Measurements from ENCODE around the gene MAPK8.

MAPK8 gene

DNA sequence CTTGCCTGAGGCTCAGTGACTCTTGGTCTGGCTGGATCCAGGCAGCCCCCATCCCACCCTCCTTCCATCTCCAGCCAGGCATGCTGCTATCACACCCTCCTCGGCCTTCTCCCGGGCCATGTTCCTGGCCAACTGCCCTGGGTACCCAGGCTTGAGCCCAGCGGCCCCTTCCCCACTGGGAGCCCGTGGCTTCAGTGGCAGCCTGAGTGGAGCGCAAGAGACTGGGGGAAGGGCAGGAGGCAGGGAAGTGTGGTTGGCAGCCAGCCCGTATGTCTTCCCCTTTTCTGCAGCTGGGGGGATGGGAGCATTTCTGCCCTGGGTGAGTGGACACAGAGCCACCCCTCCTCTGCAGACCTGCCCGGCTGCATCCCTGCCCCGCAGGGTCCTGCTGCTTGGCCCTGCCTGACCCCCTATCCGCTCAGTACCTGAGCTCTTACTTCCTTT is 149.9 kb downstream of the MAPK8 start:
- Histone ChIP-seq H3K4me3 (no peak overlapping the region), H3K27ac (no peak overlapping the region)

GRCh38 chr10:48456808-48457761 is 150.6 kb downstream of the MAPK8 start:
- Histone ChIP-seq H3K27ac (no peak overlapping the region), H3K4me3 (no peak overlapping the region)

DNA sequence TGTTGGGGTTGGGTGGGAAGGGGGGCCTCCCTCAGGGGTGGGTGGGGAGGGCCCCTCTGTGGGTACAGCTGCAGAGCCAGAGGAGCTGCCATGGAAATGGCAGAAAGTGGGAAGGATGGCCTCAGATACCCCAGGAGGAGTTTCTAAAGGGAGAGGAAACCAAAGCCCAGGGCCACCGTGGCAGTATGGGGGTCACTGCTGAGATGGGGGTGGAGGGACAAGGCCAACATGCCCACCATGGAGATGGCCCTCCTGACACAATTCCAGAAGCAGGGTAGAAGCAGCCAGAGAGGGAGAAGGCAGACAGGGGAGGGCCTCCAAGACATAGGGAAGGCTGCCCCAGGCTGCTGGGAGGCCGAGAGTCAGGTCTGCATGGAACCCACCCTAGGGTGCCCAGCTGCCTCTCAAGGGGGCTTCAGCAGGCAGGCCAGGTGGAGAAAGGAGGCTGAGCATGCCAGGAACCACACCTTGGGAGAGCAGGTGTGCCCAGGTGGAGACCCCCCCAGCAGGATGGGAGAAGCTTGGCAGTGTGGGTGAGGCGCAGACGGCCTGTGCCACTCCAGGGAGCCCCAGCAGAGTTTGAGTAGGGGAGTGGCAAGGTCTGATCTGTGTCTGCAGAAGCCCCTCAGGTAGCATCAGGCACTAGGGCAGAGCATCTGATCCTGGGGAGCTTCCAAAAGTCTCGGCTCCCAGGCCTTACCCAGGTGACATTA is 151.6 kb downstream of the MAPK8 start:
- Histone ChIP-seq H3K4me3 (no peak overlapping the region), H3K27ac (no peak overlapping the region)

GRCh38 chr10:48458662-48459048 is 152.2 kb downstream of the MAPK8 start:
- no peak overlapping the region for H3K4me3 ChIP-seq
- H3K27ac ChIP-seq = no peak overlapping the region

- H3K4me3 ChIP-seq = no peak overlapping the region
- H3K27ac ChIP-seq = no peak overlapping the region
Measured at GRCh38 chr10:48459270-48460150, 153.0 kb downstream of the MAPK8 start.

DNA sequence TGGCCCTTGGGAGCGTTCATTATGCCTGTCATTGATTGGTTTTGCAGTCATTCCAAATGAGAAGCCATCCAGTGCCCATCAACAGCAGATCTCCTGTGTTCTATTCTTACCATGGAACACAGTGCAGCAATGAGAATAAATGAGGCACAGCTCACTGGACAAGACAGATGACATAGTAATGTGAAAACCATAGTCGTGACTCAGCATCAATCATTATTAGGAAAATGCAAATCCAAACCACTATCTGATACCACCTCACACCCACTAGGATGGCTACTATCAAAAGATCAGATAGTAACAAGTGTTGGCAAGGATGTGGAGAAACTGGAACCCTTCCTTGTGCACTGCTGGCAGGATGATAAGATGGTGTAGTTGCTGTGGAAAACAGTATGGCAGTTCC is 153.7 kb downstream of the MAPK8 start:
- Histone ChIP-seq H3K27ac (no peak overlapping the region), H3K4me3 (no peak overlapping the region)

GRCh38 chr10:48461623-48462481 is 155.4 kb downstream of the MAPK8 start:
- no peak overlapping the region for H3K4me3 ChIP-seq
- no peak overlapping the region for H3K27ac ChIP-seq

DNA sequence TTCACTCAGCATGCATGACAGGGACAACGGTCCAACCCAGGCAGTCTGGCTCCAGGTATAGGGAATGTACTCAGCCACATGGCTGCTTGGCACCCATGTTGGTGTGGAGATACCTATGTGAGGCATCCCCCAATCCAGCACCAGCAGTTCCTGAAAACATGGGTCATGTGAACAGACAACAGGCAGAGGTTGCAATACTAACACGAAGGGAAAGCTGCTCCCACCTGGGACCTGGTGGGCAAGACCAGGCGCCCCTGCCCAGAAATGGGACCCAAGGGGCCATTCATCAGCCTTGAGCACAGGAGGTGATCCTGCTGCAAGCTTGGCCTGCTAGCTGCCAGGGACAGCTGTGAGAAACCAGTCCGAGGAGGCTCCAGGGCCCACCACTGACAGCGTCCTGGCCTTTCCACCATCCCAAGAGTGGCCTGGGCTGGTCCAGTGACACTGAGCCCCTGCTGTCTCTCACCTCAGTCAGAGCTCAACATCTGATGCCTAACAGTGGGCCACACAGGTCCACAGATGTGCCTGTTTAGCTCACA is 156.1 kb downstream of the MAPK8 start:
- H3K4me3 ChIP-seq = no peak overlapping the region
- H3K27ac ChIP-seq = no peak overlapping the region

GRCh38 chr10:48463318-48464003 is 157.0 kb downstream of the MAPK8 start:
- Histone ChIP-seq H3K27ac (no peak overlapping the region), H3K4me3 (no peak overlapping the region)

DNA sequence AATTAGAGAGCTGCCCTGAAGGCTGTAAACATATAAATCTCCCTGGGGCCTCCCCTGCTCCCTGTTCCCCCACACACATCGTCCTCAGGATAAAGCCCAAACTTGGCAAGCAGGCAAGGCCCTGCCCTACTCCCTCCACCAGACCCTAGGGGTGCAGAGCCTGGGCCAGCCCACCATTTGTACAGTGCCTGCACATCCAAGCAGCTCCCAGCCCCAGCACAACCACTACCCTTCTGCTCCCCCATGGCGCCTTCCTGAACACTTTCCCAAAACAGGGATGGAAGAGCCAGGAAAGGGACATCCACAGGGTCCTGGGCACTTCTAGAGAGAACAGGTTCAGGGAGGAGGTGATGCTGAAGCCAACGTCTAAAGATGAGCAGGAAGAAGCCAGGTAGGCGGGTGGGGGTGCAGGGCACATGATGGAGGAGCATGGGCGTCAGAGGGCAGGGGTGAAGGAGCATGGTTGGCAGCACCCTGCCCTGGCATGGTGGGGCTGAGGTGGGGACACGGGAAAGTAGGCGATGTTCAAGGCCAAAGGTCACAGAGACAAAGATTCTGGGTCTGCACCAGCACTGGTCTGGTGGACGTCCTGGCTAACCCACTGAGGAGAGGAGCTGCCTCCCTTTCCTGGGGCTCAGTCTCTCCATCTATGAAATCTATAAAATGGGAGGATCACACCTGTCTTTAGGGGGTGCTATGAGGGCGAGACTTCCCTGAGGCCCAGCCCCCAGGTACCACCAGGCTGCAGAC is 157.8 kb downstream of the MAPK8 start:
- Histone ChIP-seq H3K4me3 (no peak overlapping the region), H3K27ac (no peak overlapping the region)

- peak overlapping the region in 1 of 7 experiments; percentile 27 for H3K4me3 ChIP-seq
- H3K27ac ChIP-seq = no peak overlapping the region
Measured at GRCh38 chr10:48464871-48465736, 158.6 kb downstream of the MAPK8 start.

- H3K27ac ChIP-seq = no peak overlapping the region
- peak overlapping the region in 4 of 7 experiments; percentile 6 to 27 (median 8) for H3K4me3 ChIP-seq
Measured at GRCh38 chr10:48465860-48466521, 159.5 kb downstream of the MAPK8 start.

- Histone ChIP-seq H3K27ac (no peak overlapping the region), H3K4me3 (peak overlapping the region in 1 of 7 experiments; percentile 27)
Measured at GRCh38 chr10:48466611-48467240, 160.2 kb downstream of the MAPK8 start.

GRCh38 chr10:48467669-48468068 is 161.2 kb downstream of the MAPK8 start:
- no peak overlapping the region for H3K27ac ChIP-seq

DNA sequence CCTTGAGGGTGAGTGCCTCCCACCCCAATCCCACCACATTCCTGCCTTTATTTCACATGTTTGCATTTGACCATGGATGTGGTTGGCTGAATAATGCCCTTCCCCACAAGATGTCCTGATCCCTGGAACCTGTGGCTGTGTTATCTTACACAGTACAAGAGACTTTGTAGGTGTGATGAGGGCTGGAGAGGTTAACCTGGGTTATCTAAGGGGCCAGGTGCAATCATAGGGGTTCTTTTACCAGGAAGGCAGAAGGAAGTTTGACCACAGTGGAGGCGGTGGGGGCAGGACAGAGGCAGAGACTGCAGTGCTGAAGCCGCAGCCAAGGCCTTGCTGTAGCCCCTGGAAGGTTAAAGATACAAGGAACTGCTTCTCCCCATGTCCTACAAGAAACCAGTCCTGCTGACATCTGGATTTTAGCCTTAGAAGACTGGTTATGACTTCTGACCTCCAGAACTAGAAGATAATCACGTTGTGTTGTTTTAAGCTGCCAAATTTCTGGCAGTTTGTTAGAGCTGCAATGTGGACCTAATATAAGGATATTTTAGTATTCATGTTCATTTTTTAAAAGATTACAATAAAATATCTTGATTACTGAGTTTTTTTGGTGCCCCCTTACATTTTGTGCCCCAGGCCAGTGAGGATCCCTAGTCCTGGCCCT is 161.8 kb downstream of the MAPK8 start:
- Histone ChIP-seq H3K27ac (no peak overlapping the region), H3K4me3 (no peak overlapping the region)

More at GRCh38 chr10:48467669-48468068, 161.2 kb downstream of the MAPK8 start:
- no peak overlapping the region for H3K4me3 ChIP-seq
